Peyer's patch (tissue), 4 donors: ENCODE data around the gene NPAS2. TPM values are rescaled to one million over a fixed set of nuclear protein-coding genes. Genes with fewer than 3 reads are reported as not detected.

Experiments used
- DNase-seq, 3 donors: peaks; one replicate each; pipeline ENCODE4 v3.0.0-alpha.2; 2017 to 2019
- H3K27ac ChIP-seq, 4 donors: fragments of 200-600 bp; sonication (generic); one replicate each; pipeline ENCODE4 v1.5.1; 2016 to 2019
- H3K27me3 ChIP-seq, 2 donors: fragments of 200-600 bp; sonication (generic); one replicate each; pipeline ENCODE4 v1.5.1; 2019
- H3K36me3 ChIP-seq, 3 donors: fragments of 200-600 bp; sonication (generic); one replicate each; pipeline ENCODE4 v1.5.1; 2016 to 2019
- H3K4me1 ChIP-seq, 4 donors: fragments of 200-600 bp; sonication (generic); one replicate each; pipeline ENCODE4 v1.5.1; 2016 to 2019
- H3K4me3 ChIP-seq, 4 donors: fragments of 200-600 bp; sonication (generic); 1 replicate in 3 of 4; 2 replicates in 1 of 4; pipeline ENCODE4 v1.5.1; 2016 to 2019; ENCODE audit warnings: mild to moderate bottlenecking in 1 of 4
- H3K9me3 ChIP-seq, 4 donors: fragments of 200-600 bp; sonication (generic); one replicate each; pipeline ENCODE4 v1.5.1; 2016 to 2019; ENCODE audit warnings: mild to moderate bottlenecking in 1 of 4
- CTCF ChIP-seq, 6 experiments: fragments of 450-650 bp in 4 of 6; fragments of 200-600 bp in 2 of 6; sonication (generic) in 1 of 6; IDR thresholded peaks; one replicate each; pipeline ENCODE4 v1.5.1; 2017 to 2019; ENCODE audit warnings: antibody characterized with exemption in 6 of 6, mild to moderate bottlenecking in 3 of 6, moderate library complexity in 1 of 6
- POLR2A ChIP-seq, 2 donors: fragments of 450-650 bp; IDR thresholded peaks; one replicate each; pipeline ENCODE4 v1.5.1; 2017; ENCODE audit warnings: antibody characterized with exemption in 2 of 2, mild to moderate bottlenecking in 2 of 2, moderate library complexity in 2 of 2
- total RNA-seq, 4 donors: library from RNA; depleted of rRNA; stranded (reverse); fragments of >200 nt; gene quantifications; one replicate each; pipeline ENCODE4 v1.1.0, GENCODE V29; 2016

NPAS2 gene
- total RNA-seq, 4 donors from 2014 or later = 29.7 to 99.5 (median 95.5) TPM

GRCh38 chr2:100812116-100812515 lies 7.8 kb upstream of the NPAS2 start:
- Histone ChIP-seq H3K4me3 (no peak overlapping the region), H3K27ac (no peak overlapping the region), H3K27me3 (no peaks in the 10 kb centered on the region), H3K36me3 (no peaks in the 10 kb centered on the region), H3K9me3 (no peaks in the 10 kb centered on the region), H3K4me1 (peaks cover 0 to 24% (median 0%) of the 10 kb centered on the region in 4 donors)
- TF ChIP-seq CTCF (IDR thresholded peaks at IDR 0.05) = no peak
- no peak for TF ChIP-seq POLR2A (IDR thresholded peaks at IDR 0.05)
- no peak for DNase-seq

GRCh38 chr2:100812573-100812972 lies 7.4 kb upstream of the NPAS2 start:
- Histone ChIP-seq H3K27ac (peak overlapping the region in 1 of 4 donors; percentile 83), H3K4me3 (no peak overlapping the region), H3K36me3 (no peaks in the 10 kb centered on the region), H3K9me3 (no peaks in the 10 kb centered on the region), H3K27me3 (no peaks in the 10 kb centered on the region), H3K4me1 (peaks cover 0 to 29% (median 0%) of the 10 kb centered on the region in 4 donors)
- DNase-seq = no peak
- TF ChIP-seq CTCF (IDR thresholded peaks at IDR 0.05) (no peak), POLR2A (IDR thresholded peaks at IDR 0.05) (no peak)

GRCh38 chr2:100813527-100813926 lies 6.4 kb upstream of the NPAS2 start:
- H3K27me3 ChIP-seq = no peaks in the 10 kb centered on the region
- no peaks in the 10 kb centered on the region for H3K9me3 ChIP-seq
- H3K36me3 ChIP-seq = no peaks in the 10 kb centered on the region
- peak overlapping the region in 3 of 4 donors; percentile 61 to 85 (median 83) for H3K27ac ChIP-seq
- peaks cover 0 to 38% (median 0%) of the 10 kb centered on the region in 4 donors for H3K4me1 ChIP-seq
- no peak for DNase-seq
- peak overlapping the region in 1 of 4 donors; percentile 22 for H3K4me3 ChIP-seq
- no peak for TF ChIP-seq CTCF (IDR thresholded peaks at IDR 0.05)
- peak in 1 of 2 donors; percentile 29 for TF ChIP-seq POLR2A (IDR thresholded peaks at IDR 0.05)

GRCh38 chr2:100814043-100814442 lies 5.9 kb upstream of the NPAS2 start:
- TF ChIP-seq CTCF (IDR thresholded peaks at IDR 0.05) (no peak), POLR2A (IDR thresholded peaks at IDR 0.05) (no peak)
- no peaks in the 10 kb centered on the region for H3K9me3 ChIP-seq
- no peaks in the 10 kb centered on the region for H3K36me3 ChIP-seq
- H3K27ac ChIP-seq = peak overlapping the region in 3 of 4 donors; percentile 61 to 85 (median 83)
- DNase-seq = no peak
- no peaks in the 10 kb centered on the region for H3K27me3 ChIP-seq
- peak overlapping the region in 2 of 4 donors; percentile 22 to 40 for H3K4me3 ChIP-seq
- peaks cover 0 to 41% (median 2%) of the 10 kb centered on the region in 4 donors for H3K4me1 ChIP-seq

DNA sequence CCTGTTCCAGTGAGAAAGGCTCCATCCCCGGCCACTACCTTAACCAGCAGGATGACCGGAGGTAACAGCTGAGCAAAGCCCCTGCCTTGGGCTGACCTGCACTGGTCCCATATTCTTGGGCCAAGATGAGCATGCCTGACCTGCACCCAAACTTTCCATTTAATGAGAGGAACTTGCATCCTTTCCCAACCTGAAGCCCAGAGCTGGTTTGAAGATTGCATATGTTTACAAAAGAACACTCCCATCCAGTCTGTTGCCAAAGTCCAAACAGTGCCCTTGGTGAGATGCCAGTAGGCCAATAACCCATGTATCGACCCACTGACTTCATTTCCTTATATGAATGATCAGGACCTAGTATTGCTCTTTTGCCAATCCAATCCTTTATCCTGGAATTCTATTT lies 5.5 kb upstream of the NPAS2 start:
- Histone ChIP-seq H3K9me3 (no peaks in the 10 kb centered on the region), H3K36me3 (no peaks in the 10 kb centered on the region), H3K4me3 (peak overlapping the region in 2 of 4 donors; percentile 22 to 40), H3K27ac (peak overlapping the region in 3 of 4 donors; percentile 61 to 85 (median 83)), H3K4me1 (peaks cover 0 to 41% (median 3%) of the 10 kb centered on the region in 4 donors), H3K27me3 (no peaks in the 10 kb centered on the region)
- peak in 1 of 2 donors; percentile 17 for TF ChIP-seq POLR2A (IDR thresholded peaks at IDR 0.05)
- TF ChIP-seq CTCF (IDR thresholded peaks at IDR 0.05) = no peak
- DNase-seq = peak in 2 of 3 donors; percentile 72 to 87
